Measurements from ENCODE around the gene ULBP1. TPM values are rescaled to one million over a fixed set of nuclear protein-coding genes. Genes with fewer than 3 reads are reported as not detected.
A peak's percentile ranks its signal among the peaks of the same experiment; 100 is the strongest.

The ULBP1 gene
- total and polyA plus RNA-seq, 2 experiments from 2014 or later, result 0.27 TPM

- H4K20me1 ChIP-seq (ENCODE audit: insufficient read depth, poor library complexity, severe bottlenecking), result no peaks in the 10 kb centered on the region
- H3K4me2 ChIP-seq, result peak within 1 kb of the TSS; percentile 96
- H2AFZ ChIP-seq, result peak within 1 kb of the TSS; percentile 68
- no peak within 1 kb of the TSS for H3K27ac ChIP-seq
- H3K27me3 ChIP-seq, result peaks cover 36% of the 10 kb centered on the region
- H3K79me2 ChIP-seq, result no peaks in the 10 kb centered on the region
- H3K9me3 ChIP-seq (ENCODE audit: low read depth), result no peaks in the 10 kb centered on the region
- peaks cover 6% of the 10 kb centered on the region for H3K4me1 ChIP-seq (ENCODE audit: insufficient read depth)
- H3K4me3 ChIP-seq, result peak within 1 kb of the TSS; percentile 37
- peak; percentile 91 for DNase-seq (ENCODE audit: low spot score)
- WGBS (ENCODE audit: low lambda C conversion rate, missing lambda C conversion rate), result 2% methylated on average over 33 of the region's 40 CpGs
- TF ChIP-seq EZH2phosphoT487 (IDR thresholded peaks at IDR 0.05; ENCODE audit: low read depth, severe bottlenecking, unreplicated experiment), result no peak
- no peak for TF ChIP-seq EZH2 (IDR thresholded peaks at IDR 0.05; ENCODE audit: borderline replicate concordance)
- no peak for TF ChIP-seq CTCF (IDR thresholded peaks at IDR 0.05; ENCODE audit: poor library complexity)
- H3K9me2 ChIP-seq (replicated peaks; ENCODE audit: insufficient read depth), result no peaks in the 10 kb centered on the region
- no peaks in the 10 kb centered on the region for H3K36me3 ChIP-seq (replicated peaks; ENCODE audit: insufficient read depth, low read depth)
Observed at GRCh38 chr6:149922642-149923326, 41.0 kb upstream of the ULBP1 start, which contains the start of gene RAET1G. RAET1G (minus strand) TSS chr6:149923121; CDS start chr6:149923010, 111 bp downstream.

GRCh38 chr6:149923327-149923986 lies 40.3 kb upstream of the ULBP1 start:
- peak overlapping the region; percentile 96 for H3K4me2 ChIP-seq
- peaks cover 6% of the 10 kb centered on the region for H3K4me1 ChIP-seq (ENCODE audit: insufficient read depth)
- H4K20me1 ChIP-seq (ENCODE audit: insufficient read depth, poor library complexity, severe bottlenecking), result no peaks in the 10 kb centered on the region
- H3K4me3 ChIP-seq, result peak overlapping the region; percentile 20
- H3K79me2 ChIP-seq, result no peaks in the 10 kb centered on the region
- 19% methylated on average over 33 of the region's 33 CpGs for WGBS (ENCODE audit: low lambda C conversion rate, missing lambda C conversion rate)
- TF ChIP-seq EZH2phosphoT487 (IDR thresholded peaks at IDR 0.05; ENCODE audit: low read depth, severe bottlenecking, unreplicated experiment), result no peak
- no peak for TF ChIP-seq CTCF (IDR thresholded peaks at IDR 0.05; ENCODE audit: poor library complexity)
- no peak for TF ChIP-seq EZH2 (IDR thresholded peaks at IDR 0.05; ENCODE audit: borderline replicate concordance)
- H2AFZ ChIP-seq, result peak overlapping the region; percentile 54
- H3K9me3 ChIP-seq (ENCODE audit: low read depth), result no peaks in the 10 kb centered on the region
- no peaks in the 10 kb centered on the region for H3K9me2 ChIP-seq (replicated peaks; ENCODE audit: insufficient read depth)
- peaks cover 37% of the 10 kb centered on the region for H3K27me3 ChIP-seq
- DNase-seq (ENCODE audit: low spot score), result peak; percentile 14
- no peaks in the 10 kb centered on the region for H3K36me3 ChIP-seq (replicated peaks; ENCODE audit: insufficient read depth, low read depth)
- no peak overlapping the region for H3K27ac ChIP-seq

GRCh38 chr6:149924206-149924932 lies 39.4 kb upstream of the ULBP1 start:
- 67% methylated on average over 9 of the region's 9 CpGs for WGBS (ENCODE audit: low lambda C conversion rate, missing lambda C conversion rate)
- no peak for DNase-seq (ENCODE audit: low spot score)
- peaks cover 47% of the 10 kb centered on the region for H3K27me3 ChIP-seq

More at GRCh38 chr6:149924206-149924932, 39.4 kb upstream of the ULBP1 start:
- Histone ChIP-seq H3K4me2 (no peak overlapping the region), H3K9me3 (ENCODE audit: low read depth) (no peaks in the 10 kb centered on the region), H3K4me1 (ENCODE audit: insufficient read depth) (peaks cover 6% of the 10 kb centered on the region), H3K36me3 (replicated peaks; ENCODE audit: insufficient read depth, low read depth) (no peaks in the 10 kb centered on the region), H2AFZ (no peak overlapping the region), H3K9me2 (replicated peaks; ENCODE audit: insufficient read depth) (no peaks in the 10 kb centered on the region), H3K4me3 (no peak overlapping the region), H3K79me2 (no peaks in the 10 kb centered on the region), H4K20me1 (ENCODE audit: insufficient read depth, poor library complexity, severe bottlenecking) (no peaks in the 10 kb centered on the region), H3K27ac (no peak overlapping the region)
- TF ChIP-seq EZH2 (IDR thresholded peaks at IDR 0.05; ENCODE audit: borderline replicate concordance) (no peak), EZH2phosphoT487 (IDR thresholded peaks at IDR 0.05; ENCODE audit: low read depth, severe bottlenecking, unreplicated experiment) (no peak), CTCF (IDR thresholded peaks at IDR 0.05; ENCODE audit: poor library complexity) (no peak)

Measured in hepatocyte (in vitro differentiated cells).